Mesenchymal stem cell (in vitro differentiated cells and primary cell): ENCODE results near the gene GABRA4.

ENCODE experiments used
- DNase-seq: peaks from one replicate; pipeline ENCODE4 v3.0.0-alpha.2; 2013
- H2AFZ ChIP-seq: one replicate; pipeline ENCODE4 v1.6.1; 2013; ENCODE audit warnings: low read depth, mild to moderate bottlenecking, control low read depth, inconsistent platforms, low read length, moderate library complexity
- H2AK5ac ChIP-seq: 2 replicates; pipeline ENCODE4 v1.6.1; 2013; ENCODE audit warnings: low read length, moderate library complexity, mild to moderate bottlenecking, inconsistent platforms; ENCODE audit not compliant: severe bottlenecking
- H2BK120ac ChIP-seq: one replicate; pipeline ENCODE4 v1.6.1; 2013; ENCODE audit warnings: low read depth, mild to moderate bottlenecking, inconsistent platforms, low read length, moderate library complexity
- H2BK12ac ChIP-seq, 2 experiments: one replicate each; pipeline ENCODE4 v1.6.1; 2013; ENCODE audit warnings: inconsistent platforms in 2 of 2, low read length in 2 of 2, mild to moderate bottlenecking in 2 of 2, moderate library complexity in 2 of 2, control low read depth in 1 of 2
- H2BK15ac ChIP-seq: one replicate; pipeline ENCODE4 v1.6.1; 2013; ENCODE audit warnings: mild to moderate bottlenecking, low read depth, inconsistent platforms; ENCODE audit not compliant: poor library complexity, severe bottlenecking
- H2BK5ac ChIP-seq: 2 replicates; pipeline ENCODE4 v1.6.1; 2013; ENCODE audit warnings: low read depth, mild to moderate bottlenecking, low read length, control low read depth, inconsistent platforms; ENCODE audit not compliant: poor library complexity, severe bottlenecking
- H3K14ac ChIP-seq, 2 experiments: one replicate each; pipeline ENCODE4 v1.6.1; 2013; ENCODE audit warnings: inconsistent platforms in 2 of 2, low read length in 2 of 2, control low read depth in 1 of 2, mild to moderate bottlenecking in 1 of 2, moderate library complexity in 1 of 2
- H3K18ac ChIP-seq, 2 experiments: one replicate each; pipeline ENCODE4 v1.6.1; 2013; ENCODE audit warnings: inconsistent platforms in 2 of 2, low read length in 2 of 2, control low read depth in 1 of 2, low read depth in 1 of 2, mild to moderate bottlenecking in 1 of 2
- H3K23ac ChIP-seq, 2 experiments: one replicate each; pipeline ENCODE4 v1.6.1; 2013; ENCODE audit warnings: inconsistent platforms in 2 of 2, low read length in 2 of 2, mild to moderate bottlenecking in 2 of 2, moderate library complexity in 2 of 2, control low read depth in 1 of 2
- H3K27ac ChIP-seq: 2 replicates; pipeline ENCODE4 v1.5.1; 2013; ENCODE audit warnings: mild to moderate bottlenecking, moderate library complexity, low read length, control low read depth, inconsistent platforms; ENCODE audit not compliant: poor library complexity, severe bottlenecking
- H3K27me3 ChIP-seq, 2 experiments: 2 replicates each; pipeline versions ENCODE4 v1.6.1 to v1.7.0; 2013; ENCODE audit warnings: low read length in 2 of 2, mild to moderate bottlenecking in 2 of 2, moderate library complexity in 2 of 2, control low read depth in 1 of 2, inconsistent platforms in 1 of 2; ENCODE audit not compliant: control insufficient read depth in 1 of 2, insufficient read depth in 1 of 2
- H3K36me3 ChIP-seq, 2 experiments: 2 replicates each; pipeline versions ENCODE4 v1.6.1 to v1.7.0; 2013; ENCODE audit warnings: low read length in 2 of 2, control low read depth in 1 of 2, inconsistent platforms in 1 of 2, low read depth in 1 of 2, mild to moderate bottlenecking in 1 of 2; ENCODE audit not compliant: insufficient read depth in 2 of 2, control insufficient read depth in 1 of 2
- H3K4ac ChIP-seq, 2 experiments: one replicate each; pipeline ENCODE4 v1.6.1; 2013; ENCODE audit warnings: inconsistent platforms in 2 of 2, low read length in 2 of 2, mild to moderate bottlenecking in 2 of 2, moderate library complexity in 2 of 2, control low read depth in 1 of 2, low read depth in 1 of 2
- H3K4me1 ChIP-seq: 2 replicates; pipeline ENCODE4 v1.6.1; 2013; ENCODE audit warnings: low read depth, low read length, control low read depth; ENCODE audit not compliant: control insufficient read depth, insufficient read depth
- H3K4me2 ChIP-seq: 2 replicates; pipeline ENCODE4 v1.6.1; 2013; ENCODE audit warnings: low read length, mild to moderate bottlenecking, inconsistent platforms; ENCODE audit not compliant: poor library complexity, severe bottlenecking
- H3K4me3 ChIP-seq, 2 experiments: 2 replicates each; pipeline versions ENCODE4 v1.5.1 to v1.7.0; 2013; ENCODE audit warnings: low read length in 2 of 2, mild to moderate bottlenecking in 2 of 2, control low read depth in 1 of 2, low read depth in 1 of 2; ENCODE audit not compliant: insufficient read depth in 1 of 2
- H3K79me1 ChIP-seq: replicated peaks from 2 replicates; pipeline ENCODE4 v1.6.1; 2013; ENCODE audit warnings: mild to moderate bottlenecking, control low read depth, low read length, inconsistent platforms; ENCODE audit not compliant: poor library complexity, severe bottlenecking
- H3K9ac ChIP-seq: 2 replicates; pipeline ENCODE4 v1.7.0; 2013; ENCODE audit warnings: mild to moderate bottlenecking, low read length, moderate library complexity
- H3K9me3 ChIP-seq: 2 replicates; pipeline ENCODE4 v1.7.0; 2013; ENCODE audit warnings: mild to moderate bottlenecking, low read length; ENCODE audit not compliant: control insufficient read depth
- H4K8ac ChIP-seq: one replicate; pipeline ENCODE4 v1.6.1; 2013; ENCODE audit warnings: inconsistent platforms, mild to moderate bottlenecking, low read length, moderate library complexity
- H4K91ac ChIP-seq: one replicate; pipeline ENCODE4 v1.6.1; 2013; ENCODE audit warnings: mild to moderate bottlenecking, low read length, inconsistent platforms
- WGBS: methylation state at CpG from one replicate; pipeline ENCODE4 v1.1.7; 2013; ENCODE audit warnings: mixed read lengths; 5-methylcytosine and 5-hydroxymethylcytosine counted together

Gene GABRA4

GRCh38 chr4:46908148-46908547, 85.2 kb downstream of the GABRA4 start:
- Histone ChIP-seq H3K18ac (no peak overlapping the region), H3K27ac (no peak overlapping the region), H4K8ac (no peak overlapping the region), H3K79me1 (no peaks in the 10 kb centered on the region), H3K9ac (no peak overlapping the region), H3K4ac (no peak overlapping the region), H2AK5ac (no peak overlapping the region), H3K27me3 (no peaks in the 10 kb centered on the region), H2BK120ac (no peak overlapping the region), H3K36me3 (no peaks in the 10 kb centered on the region), H4K91ac (no peak overlapping the region), H2BK5ac (no peak overlapping the region), H3K23ac (no peak overlapping the region), H3K4me3 (no peak overlapping the region), H3K4me2 (no peak overlapping the region), H2BK15ac (no peak overlapping the region), H3K9me3 (no peaks in the 10 kb centered on the region), H2BK12ac (no peak overlapping the region), H3K4me1 (no peaks in the 10 kb centered on the region), H3K14ac (no peak overlapping the region), H2AFZ (no peak overlapping the region)
- whole genome bisulfite sequencing: 91% methylated on average over 4 of the region's 4 CpGs
- no peak for DNase-seq

- Histone ChIP-seq H3K27me3 (no peaks in the 10 kb centered on the region), H3K4me1 (no peaks in the 10 kb centered on the region), H3K4me2 (no peak overlapping the region), H3K9me3 (no peaks in the 10 kb centered on the region), H3K79me1 (no peaks in the 10 kb centered on the region), H2BK5ac (no peak overlapping the region), H3K14ac (no peak overlapping the region), H2AK5ac (no peak overlapping the region), H3K36me3 (no peaks in the 10 kb centered on the region), H3K27ac (no peak overlapping the region), H3K23ac (no peak overlapping the region), H2AFZ (no peak overlapping the region), H3K4ac (no peak overlapping the region), H2BK120ac (no peak overlapping the region), H2BK12ac (no peak overlapping the region), H4K91ac (no peak overlapping the region), H4K8ac (no peak overlapping the region), H3K18ac (no peak overlapping the region), H2BK15ac (no peak overlapping the region), H3K9ac (no peak overlapping the region), H3K4me3 (no peak overlapping the region)
- DNase-seq: no peak
- no CpG with 5 or more reads among the region's 1 CpG for WGBS
Observed at GRCh38 chr4:46900082-46900481, 93.3 kb downstream of the GABRA4 start.

GRCh38 chr4:46894826-46895225, 98.6 kb downstream of the GABRA4 start:
- no peak overlapping the region for H3K4me2 ChIP-seq
- no peak overlapping the region for H3K9ac ChIP-seq
- H3K9me3 ChIP-seq: no peaks in the 10 kb centered on the region
- H3K27ac ChIP-seq: no peak overlapping the region
- H2BK120ac ChIP-seq: no peak overlapping the region
- no peak overlapping the region for H3K18ac ChIP-seq
- H2BK5ac ChIP-seq: no peak overlapping the region
- DNase-seq: peak; percentile 3
- H3K4me3 ChIP-seq: no peak overlapping the region
- 81% methylated on average over 5 of the region's 5 CpGs for WGBS
- H3K27me3 ChIP-seq: no peaks in the 10 kb centered on the region
- no peak overlapping the region for H3K23ac ChIP-seq
- H2BK15ac ChIP-seq: no peak overlapping the region
- no peak overlapping the region for H4K8ac ChIP-seq
- H4K91ac ChIP-seq: no peak overlapping the region
- no peak overlapping the region for H2AK5ac ChIP-seq
- no peaks in the 10 kb centered on the region for H3K4me1 ChIP-seq
- no peak overlapping the region for H2BK12ac ChIP-seq
- no peak overlapping the region for H3K14ac ChIP-seq
- no peak overlapping the region for H2AFZ ChIP-seq
- no peaks in the 10 kb centered on the region for H3K36me3 ChIP-seq
- no peak overlapping the region for H3K4ac ChIP-seq
- H3K79me1 ChIP-seq: no peaks in the 10 kb centered on the region

- Histone ChIP-seq H2BK15ac (no peak overlapping the region), H3K4me3 (no peak overlapping the region), H3K27ac (no peak overlapping the region), H3K14ac (no peak overlapping the region), H2BK120ac (no peak overlapping the region), H4K91ac (no peak overlapping the region), H2AK5ac (no peak overlapping the region), H3K4ac (no peak overlapping the region), H4K8ac (no peak overlapping the region), H2BK12ac (no peak overlapping the region), H3K18ac (no peak overlapping the region), H3K27me3 (no peaks in the 10 kb centered on the region), H3K9me3 (no peaks in the 10 kb centered on the region), H3K23ac (no peak overlapping the region), H3K4me2 (no peak overlapping the region), H2BK5ac (no peak overlapping the region), H3K4me1 (no peaks in the 10 kb centered on the region), H2AFZ (no peak overlapping the region), H3K79me1 (no peaks in the 10 kb centered on the region), H3K9ac (no peak overlapping the region), H3K36me3 (no peaks in the 10 kb centered on the region)
- 77% methylated on average over 2 of the region's 2 CpGs for WGBS
- no peak for DNase-seq
Observed at GRCh38 chr4:46890056-46890455, 103.3 kb downstream of the GABRA4 start.
